Keratinocyte (primary cell): Measurements from ENCODE around the gene PTPRT.

ENCODE experiments used
- EZH2 ChIP-seq: IDR thresholded peaks from one replicate; pipeline ENCODE4 v1.6.1; 2012; ENCODE audit warnings: inconsistent platforms, mild to moderate bottlenecking, low read length, moderate library complexity
- TF ChIP-seq, protein P1 (sequence below), 3 experiments: IDR thresholded peaks in 1 of 3; conservative IDR thresholded peaks in 1 of 3; optimal IDR thresholded peaks in 1 of 3; 2 replicates in 2 of 3; 3 replicates in 1 of 3; pipeline versions ENCODE3 to v1.5.1; 2011; ENCODE audit warnings: low read length in 3 of 3, mild to moderate bottlenecking in 3 of 3, moderate library complexity in 2 of 3, control low read depth in 1 of 3, inconsistent platforms in 1 of 3; ENCODE audit not compliant: insufficient read depth in 2 of 3; ENCODE audit errors: extremely low read depth in 1 of 3

GRCh38 chr20:42258564-42259302 is 931.0 kb downstream of the PTPRT start:
- TF ChIP-seq, protein P1, sequence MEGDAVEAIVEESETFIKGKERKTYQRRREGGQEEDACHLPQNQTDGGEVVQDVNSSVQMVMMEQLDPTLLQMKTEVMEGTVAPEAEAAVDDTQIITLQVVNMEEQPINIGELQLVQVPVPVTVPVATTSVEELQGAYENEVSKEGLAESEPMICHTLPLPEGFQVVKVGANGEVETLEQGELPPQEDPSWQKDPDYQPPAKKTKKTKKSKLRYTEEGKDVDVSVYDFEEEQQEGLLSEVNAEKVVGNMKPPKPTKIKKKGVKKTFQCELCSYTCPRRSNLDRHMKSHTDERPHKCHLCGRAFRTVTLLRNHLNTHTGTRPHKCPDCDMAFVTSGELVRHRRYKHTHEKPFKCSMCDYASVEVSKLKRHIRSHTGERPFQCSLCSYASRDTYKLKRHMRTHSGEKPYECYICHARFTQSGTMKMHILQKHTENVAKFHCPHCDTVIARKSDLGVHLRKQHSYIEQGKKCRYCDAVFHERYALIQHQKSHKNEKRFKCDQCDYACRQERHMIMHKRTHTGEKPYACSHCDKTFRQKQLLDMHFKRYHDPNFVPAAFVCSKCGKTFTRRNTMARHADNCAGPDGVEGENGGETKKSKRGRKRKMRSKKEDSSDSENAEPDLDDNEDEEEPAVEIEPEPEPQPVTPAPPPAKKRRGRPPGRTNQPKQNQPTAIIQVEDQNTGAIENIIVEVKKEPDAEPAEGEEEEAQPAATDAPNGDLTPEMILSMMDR (optimal IDR thresholded peaks at IDR 0.05 in 1 of 3, IDR thresholded peaks at IDR 0.05 in 1 of 3, conservative IDR thresholded peaks at IDR 0.05 in 1 of 3; ENCODE audit: extremely low read depth in 1 of 3, insufficient read depth in 2 of 3, low read length in 3 of 3), result no peak
- no peak for TF ChIP-seq EZH2
